Erythroblast (primary cell): Measurements from ENCODE around the gene ACSL6.

Experiments
- DNase-seq, 2 experiments: peaks; one replicate each; lab custom pipeline; 2025; lab: John Stamatoyannopoulos, UW
- GATA1 ChIP-seq: IDR thresholded peaks from 2 replicates; pipeline ENCODE4 v1.6.1; 2011; ENCODE audit warnings: low read depth, mild to moderate bottlenecking, control low read depth, low read length, moderate library complexity
- POLR2A ChIP-seq: IDR thresholded peaks from 2 replicates; pipeline ENCODE4 v1.6.1; 2011; ENCODE audit warnings: mild to moderate bottlenecking, low read length

ACSL6 gene

GRCh38 chr5:132054031-132054696 lies 42.7 kb upstream of the ACSL6 start:
- no peak for DNase-seq

GRCh38 chr5:132053483-132053882 lies 42.0 kb upstream of the ACSL6 start:
- DNase-seq, result no peak
- TF ChIP-seq POLR2A (no peak), GATA1 (no peak)

More at GRCh38 chr5:132054031-132054696, 42.7 kb upstream of the ACSL6 start:
- TF ChIP-seq POLR2A (no peak), GATA1 (no peak)

- TF ChIP-seq GATA1 (no peak), POLR2A (no peak)
- DNase-seq, result no peak
These were observed 41.1 kb upstream of the ACSL6 start for GRCh38 chr5:132052520-132052919.

- no peak for TF ChIP-seq GATA1
- no peak for TF ChIP-seq POLR2A
- DNase-seq, result no peak
These were observed 39.4 kb upstream of the ACSL6 start for GRCh38 chr5:132050661-132051552.

- TF ChIP-seq GATA1, result no peak
- no peak for DNase-seq
These were observed 38.7 kb upstream of the ACSL6 start for GRCh38 chr5:132050136-132050535.

- TF ChIP-seq POLR2A, result no peak
- no peak for TF ChIP-seq GATA1
- no peak for DNase-seq
These were observed 38.1 kb upstream of the ACSL6 start for GRCh38 chr5:132049559-132049958.

- DNase-seq, result no peak
These were observed 37.6 kb upstream of the ACSL6 start for GRCh38 chr5:132049093-132049492.

GRCh38 chr5:132046880-132047299 lies 35.4 kb upstream of the ACSL6 start:
- no peak for DNase-seq
- TF ChIP-seq POLR2A (no peak), GATA1 (no peak)

More at GRCh38 chr5:132049093-132049492, 37.6 kb upstream of the ACSL6 start:
- TF ChIP-seq GATA1 (no peak), POLR2A (no peak)

GRCh38 chr5:132044207-132044606 lies 32.7 kb upstream of the ACSL6 start:
- TF ChIP-seq GATA1 (no peak), POLR2A (no peak)
- no peak for DNase-seq

GRCh38 chr5:132037353-132037752 lies 25.9 kb upstream of the ACSL6 start:
- TF ChIP-seq GATA1 (no peak), POLR2A (no peak)
- no peak for DNase-seq

- no peak for DNase-seq
- no peak for TF ChIP-seq GATA1
- no peak for TF ChIP-seq POLR2A
These were observed 21.7 kb upstream of the ACSL6 start for GRCh38 chr5:132033122-132033521.

- DNase-seq, result no peak
These were observed 20.7 kb upstream of the ACSL6 start for GRCh38 chr5:132032196-132032595.

GRCh38 chr5:132030610-132031009 lies 19.2 kb upstream of the ACSL6 start:
- TF ChIP-seq POLR2A, result no peak
- no peak for TF ChIP-seq GATA1

More at GRCh38 chr5:132032196-132032595, 20.7 kb upstream of the ACSL6 start:
- TF ChIP-seq POLR2A, result no peak

More at GRCh38 chr5:132030610-132031009, 19.2 kb upstream of the ACSL6 start:
- DNase-seq, result no peak
